AG04449 (cell line): ENCODE data around the gene ATF4.

Experiments used
- CTCF ChIA-PET: fragments of 350-600 bp; formaldehyde crosslinking; extraction: SDS; loops from one replicate; lab custom pipeline; 2021; ENCODE audit warnings: antibody characterized with exemption; lab: Yijun Ruan, JAX
- POLR2A ChIA-PET: fragments of 400-600, 350-600 bp; formaldehyde crosslinking; extraction: SDS; loops from one replicate; lab custom pipeline; 2020; ENCODE audit warnings: antibody characterized with exemption, inconsistent platforms; lab: Yijun Ruan, JAX
- DNase-seq: peaks from one replicate; pipeline ENCODE4 v3.0.0-alpha.2; 2010; ENCODE audit warnings: low read depth, low spot score
- H3K4me3 ChIP-seq: 2 replicates; pipeline ENCODE4 v1.5.1; 2011; ENCODE audit warnings: low read depth, mild to moderate bottlenecking, control low read depth, low read length
- CTCF ChIP-seq: IDR thresholded peaks from one replicate; pipeline ENCODE4 v1.5.1; 2011; ENCODE audit warnings: mild to moderate bottlenecking, moderate library complexity, low read length, control low read depth, inconsistent platforms; ENCODE audit not compliant: insufficient read depth; ENCODE audit errors: missing control alignments

The ATF4 gene

GRCh38 chr22:39530692-39531331 is 10.4 kb downstream of the ATF4 start:
- peak; percentile 19 for TF ChIP-seq CTCF
- H3K4me3 ChIP-seq: no peak overlapping the region; the same call in none of the 2 replicates
- ChIA-PET POLR2A (interaction anchor here (0.7 to 0.8 kb wide), 2 partner anchors 8 to 11 kb away, joined by 3 read pairs; no protein-coding TSS in a partner anchor), CTCF (interaction anchor here (0.7 to 27.5 kb wide), 22 partner anchors 11 to 819 kb away, joined by 3 to 1079 read pairs (median 5); partner anchors contain the start of genes ATF4, MIEF1, RPL3 and TAB1)
- no peak for DNase-seq

GRCh38 chr22:39532215-39533073 is 12.1 kb downstream of the ATF4 start, which contains the start of gene RPS19BP1:
Gene RPS19BP1, minus strand, starts transcription at chr22:39532748. Its CDS starts 10 bp downstream, at chr22:39532738.
- TF ChIP-seq CTCF: no peak
- CTCF ChIA-PET: interaction anchor here (1.1 to 27.5 kb wide), 7 partner anchors 16 to 816 kb away, joined by 3 to 1079 read pairs (median 71); partner anchors contain the start of genes ADSL and RPL3
- peak; percentile 96 for DNase-seq
- POLR2A ChIA-PET: interaction anchor here (1.0 to 1.4 kb wide), 4 partner anchors 8 to 512 kb away, joined by 3 to 4 read pairs (median 4); partner anchors contain the start of gene RPL3
- H3K4me3 ChIP-seq: peak within 1 kb of the TSS; percentile 96

DNA sequence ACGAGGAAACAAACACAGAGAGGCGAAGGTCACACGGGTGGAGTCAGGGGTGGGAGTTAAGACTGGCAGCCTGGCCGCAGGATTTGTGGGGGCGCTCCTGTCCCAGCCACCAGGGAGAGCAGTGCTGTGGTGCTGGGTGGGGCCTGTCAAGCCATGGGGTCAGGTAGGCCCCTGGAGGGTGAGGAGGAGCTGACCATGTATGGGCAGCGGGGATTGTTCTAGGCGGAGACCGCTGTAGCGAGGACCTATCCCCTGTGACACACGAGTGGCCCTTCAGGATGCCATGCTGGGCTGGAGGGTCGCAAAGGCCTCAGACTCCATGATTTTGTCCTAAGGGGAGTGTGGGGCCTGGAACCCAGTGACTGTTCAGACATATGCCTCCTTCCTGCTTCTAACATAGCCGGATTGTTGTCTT is 13.7 kb downstream of the ATF4 start:
- CTCF ChIA-PET: interaction anchor here (0.7 to 27.5 kb wide), 37 partner anchors 9 to 818 kb away, joined by 3 to 1079 read pairs (median 5); partner anchors contain the start of genes ADSL, MIEF1 and RPL3
- TF ChIP-seq CTCF: no peak
- POLR2A ChIA-PET: interaction anchor here (1.1 to 1.4 kb wide), 2 partner anchors 14 to 491 kb away, joined by 3 to 4 read pairs; partner anchors contain the start of gene ATF4
- DNase-seq: no peak
- no peak overlapping the region for H3K4me3 ChIP-seq

DNA sequence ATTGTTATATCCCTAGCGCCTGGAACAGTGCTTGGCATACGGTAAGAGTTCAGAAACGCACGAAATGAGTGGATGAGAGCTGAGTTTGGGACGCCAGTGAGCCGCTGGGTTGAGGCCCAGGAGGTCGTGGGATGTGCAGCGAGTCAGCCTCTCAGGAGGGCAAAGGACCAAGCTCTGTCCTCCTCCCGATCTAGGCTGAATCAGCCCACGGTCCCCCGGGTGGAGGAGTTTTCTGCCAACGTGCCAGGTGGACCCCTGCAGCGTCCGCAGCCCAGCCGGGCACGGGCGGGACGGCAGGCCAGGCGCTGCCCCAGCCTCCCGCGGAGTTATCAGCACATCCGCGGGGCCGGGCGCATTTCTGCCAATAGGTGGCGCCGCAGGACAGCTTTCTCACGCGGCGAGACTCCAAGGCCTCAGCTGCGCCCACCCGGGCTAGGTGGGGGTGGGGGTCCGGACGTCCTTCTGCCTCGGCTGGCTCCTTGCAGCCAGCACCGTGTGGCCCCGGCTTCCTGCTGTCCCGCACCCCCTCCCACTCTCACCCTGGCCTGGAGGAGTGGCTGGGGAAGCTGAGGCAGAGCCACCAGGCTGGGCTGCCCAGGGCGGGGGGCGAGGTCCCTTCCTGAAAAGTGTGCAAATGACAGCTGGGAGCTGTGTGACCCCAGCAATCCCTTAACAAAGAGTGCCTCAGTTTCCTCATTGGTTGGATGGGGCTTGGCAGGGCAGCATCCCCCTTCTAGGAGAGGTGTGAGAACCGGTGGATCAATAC is 14.4 kb downstream of the ATF4 start:
- peak; percentile 96 for TF ChIP-seq CTCF
- ChIA-PET POLR2A (interaction anchor here (0.6 to 1.1 kb wide), 5 partner anchors 15 to 509 kb away, joined by 3 to 4 read pairs (median 3); partner anchors contain the start of genes ATF4 and RPL3), CTCF (interaction anchor here (0.7 to 27.5 kb wide), 42 partner anchors 10 to 817 kb away, joined by 3 to 1079 read pairs (median 5); partner anchors contain the start of genes ADSL, MIEF1 and RPL3)
- H3K4me3 ChIP-seq: no peak overlapping the region; the same call in 1 of the 2 replicates
- no peak for DNase-seq

GRCh38 chr22:39535357-39535725 is 15.0 kb downstream of the ATF4 start:
- ChIA-PET POLR2A (interaction anchor here (0.6 to 1.0 kb wide), 3 partner anchors 39 to 509 kb away, joined by 3 read pairs; no protein-coding TSS in a partner anchor), CTCF (interaction anchor here (0.7 to 27.5 kb wide), 30 partner anchors 9 to 816 kb away, joined by 3 to 1079 read pairs (median 6); partner anchors contain the start of gene ADSL)
- TF ChIP-seq CTCF: no peak
- no peak for DNase-seq
- no peak overlapping the region for H3K4me3 ChIP-seq
